MCF 10A (cell line): ENCODE results near the gene TMEM145. TPM values are rescaled to one million over a fixed set of nuclear protein-coding genes. Genes with fewer than 3 reads are reported as not detected.

Experiments used
- BruUV-seq: library from RNA; stranded (reverse); fragments of 400-500 nt; replicated peaks from 2 replicates; lab custom pipeline; 2021; lab: Mats Ljungman, UMichigan
- CTCF ChIA-PET: fragments of 300-600 bp; sonication (Branson Sonifier 250); formaldehyde crosslinking; extraction: SDS; loops from one replicate; lab custom pipeline; 2021; ENCODE audit warnings: antibody characterized with exemption, inconsistent platforms; lab: Yijun Ruan, JAX
- POLR2A ChIA-PET: fragments of 300-600, 350-650 bp; sonication (Branson Sonifier 250); formaldehyde crosslinking; extraction: SDS; loops from one replicate; lab custom pipeline; 2020; ENCODE audit warnings: antibody characterized with exemption, inconsistent platforms; lab: Yijun Ruan, JAX
- DNase-seq: peaks from one replicate; pipeline ENCODE4 v3.0.0-alpha.2; 2018; ENCODE audit not compliant: unreplicated experiment
- H3K27ac Mint-ChIP-seq: one replicate; pipeline ENCODE4 v1.8.0; 2022; ENCODE audit warnings: mild to moderate bottlenecking, low read depth, mixed read lengths; ENCODE audit not compliant: unreplicated experiment
- H3K27me3 Mint-ChIP-seq: one replicate; pipeline ENCODE4 v1.8.0; 2022; ENCODE audit warnings: mixed read lengths; ENCODE audit not compliant: insufficient read depth, unreplicated experiment
- H3K36me3 Mint-ChIP-seq: one replicate; pipeline ENCODE4 v1.8.0; 2022; ENCODE audit warnings: mild to moderate bottlenecking, moderate library complexity, mixed read lengths; ENCODE audit not compliant: insufficient read depth, unreplicated experiment
- H3K4me1 Mint-ChIP-seq: one replicate; pipeline ENCODE4 v1.8.0; 2022; ENCODE audit warnings: mixed read lengths; ENCODE audit not compliant: insufficient read depth, unreplicated experiment
- H3K4me3 Mint-ChIP-seq: one replicate; pipeline ENCODE4 v1.8.0; 2022; ENCODE audit warnings: mild to moderate bottlenecking, moderate library complexity, mixed read lengths; ENCODE audit not compliant: unreplicated experiment
- H3K9me3 Mint-ChIP-seq: one replicate; pipeline ENCODE4 v1.8.0; 2022; ENCODE audit warnings: mixed read lengths; ENCODE audit not compliant: unreplicated experiment
- intact Hi-C: fragments of 100-400 bp; cut with micrococcal nuclease; formaldehyde crosslinking; loops from 2 replicates; pipeline ENCODE4 v1.14.1; 2022
- total RNA-seq: library from RNA; stranded (reverse); gene quantifications from 2 replicates; pipeline ENCODE4 v1.2.3, GENCODE V29; 2022
- TF ChIP-seq, protein P1 (sequence below): fragments of 200-600 bp; IDR thresholded peaks from one replicate; pipeline ENCODE4 v1.8.0; 2022; ENCODE audit warnings: antibody characterized with exemption, mild to moderate bottlenecking; ENCODE audit not compliant: unreplicated experiment

Gene TMEM145
- total RNA-seq, 1 experiment from 2014 or later = not detected

DNA sequence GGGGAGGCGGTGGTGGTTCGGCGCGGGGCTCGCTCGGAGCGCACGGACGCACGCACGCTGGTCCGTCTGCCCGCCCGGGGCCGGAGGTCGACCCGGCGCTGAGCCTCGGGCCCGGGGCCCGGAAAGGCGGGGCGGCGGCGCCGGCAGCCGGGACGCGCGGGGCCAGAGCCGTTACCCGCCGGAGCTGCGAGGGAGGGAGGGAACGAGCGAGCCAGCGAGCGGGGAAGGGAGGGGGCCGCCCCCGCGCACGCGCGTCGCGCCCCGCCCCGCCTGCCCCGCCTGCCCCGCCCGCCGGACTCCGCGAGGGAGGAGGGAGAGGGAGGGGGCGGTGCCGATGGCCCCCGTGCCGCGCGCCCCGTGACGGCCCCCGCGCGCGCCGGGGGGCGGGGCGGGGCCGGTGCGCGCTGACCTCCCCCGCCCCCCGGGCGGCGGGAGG is 29.0 kb upstream of the TMEM145 start:
- BruUV-seq = no TSS peak
- H3K4me3 Mint-ChIP-seq = peak overlapping the region; percentile 72
- CTCF ChIA-PET = interaction anchor here (0.6 to 1.2 kb wide), 3 partner anchors 11 to 63 kb away, joined by 3 to 10 read pairs (median 3); no protein-coding TSS in a partner anchor
- H3K27me3 Mint-ChIP-seq = no peaks in the 10 kb centered on the region
- intact Hi-C loops = no loop called here
- H3K27ac Mint-ChIP-seq = no peak overlapping the region
- H3K4me1 Mint-ChIP-seq = peaks cover 23% of the 10 kb centered on the region
- TF ChIP-seq, protein P1, sequence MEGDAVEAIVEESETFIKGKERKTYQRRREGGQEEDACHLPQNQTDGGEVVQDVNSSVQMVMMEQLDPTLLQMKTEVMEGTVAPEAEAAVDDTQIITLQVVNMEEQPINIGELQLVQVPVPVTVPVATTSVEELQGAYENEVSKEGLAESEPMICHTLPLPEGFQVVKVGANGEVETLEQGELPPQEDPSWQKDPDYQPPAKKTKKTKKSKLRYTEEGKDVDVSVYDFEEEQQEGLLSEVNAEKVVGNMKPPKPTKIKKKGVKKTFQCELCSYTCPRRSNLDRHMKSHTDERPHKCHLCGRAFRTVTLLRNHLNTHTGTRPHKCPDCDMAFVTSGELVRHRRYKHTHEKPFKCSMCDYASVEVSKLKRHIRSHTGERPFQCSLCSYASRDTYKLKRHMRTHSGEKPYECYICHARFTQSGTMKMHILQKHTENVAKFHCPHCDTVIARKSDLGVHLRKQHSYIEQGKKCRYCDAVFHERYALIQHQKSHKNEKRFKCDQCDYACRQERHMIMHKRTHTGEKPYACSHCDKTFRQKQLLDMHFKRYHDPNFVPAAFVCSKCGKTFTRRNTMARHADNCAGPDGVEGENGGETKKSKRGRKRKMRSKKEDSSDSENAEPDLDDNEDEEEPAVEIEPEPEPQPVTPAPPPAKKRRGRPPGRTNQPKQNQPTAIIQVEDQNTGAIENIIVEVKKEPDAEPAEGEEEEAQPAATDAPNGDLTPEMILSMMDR = no peak
- POLR2A ChIA-PET = interaction anchor here (0.7 to 1.7 kb wide), 4 partner anchors 9 to 40 kb away, joined by 3 to 11 read pairs (median 7); partner anchors contain the start of genes PAFAH1B3 and PRR19
- peak; percentile 79 for DNase-seq
- no peaks in the 10 kb centered on the region for H3K9me3 Mint-ChIP-seq
- H3K36me3 Mint-ChIP-seq = peaks cover 14% of the 10 kb centered on the region

DNA sequence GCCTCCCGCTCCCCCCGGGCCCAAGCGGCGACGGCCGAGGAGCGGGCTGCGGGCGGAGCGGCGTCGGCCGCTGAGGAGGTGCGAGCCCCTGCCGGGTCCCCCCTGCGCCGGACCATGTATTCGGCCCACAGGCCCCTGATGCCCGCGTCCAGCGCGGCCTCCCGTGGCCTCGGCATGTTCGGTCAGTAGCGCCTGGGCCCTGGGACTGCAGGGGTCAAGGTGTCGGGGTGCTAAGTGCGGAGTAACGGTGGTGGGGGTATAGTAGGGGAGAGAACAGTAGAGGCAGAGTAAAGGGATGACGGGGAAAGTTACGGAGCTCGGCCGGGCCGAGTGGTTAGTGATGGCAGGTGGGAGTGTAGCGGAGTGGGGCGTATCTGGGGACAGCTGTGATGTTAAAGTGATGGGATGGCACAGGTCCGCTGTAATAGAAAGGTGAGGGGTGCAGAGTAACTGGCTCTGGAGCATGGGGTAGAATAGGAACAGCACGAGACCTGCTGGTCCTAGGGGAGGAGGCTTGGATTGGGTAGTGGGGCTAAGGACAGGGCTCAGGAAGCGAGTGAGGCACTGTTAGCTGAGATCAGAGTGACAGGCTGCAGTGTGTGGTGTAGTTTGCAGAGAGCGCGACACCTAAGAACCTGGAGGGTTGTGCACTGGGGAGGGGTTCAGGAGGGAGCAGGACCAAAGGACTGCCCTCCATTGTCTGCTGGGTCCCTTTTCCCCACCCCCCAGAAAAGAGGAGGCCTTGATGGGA is 28.3 kb upstream of the TMEM145 start:
- no TSS peak for BruUV-seq
- peak overlapping the region; percentile 72 for H3K4me3 Mint-ChIP-seq
- H3K9me3 Mint-ChIP-seq = no peaks in the 10 kb centered on the region
- H3K27ac Mint-ChIP-seq = peak overlapping the region; percentile 59
- TF ChIP-seq, protein P1 = no peak
- DNase-seq = no peak
- intact Hi-C loops = no loop called here
- H3K27me3 Mint-ChIP-seq = no peaks in the 10 kb centered on the region
- ChIA-PET POLR2A (interaction anchor here (0.6 to 1.7 kb wide), 7 partner anchors 9 to 41 kb away, joined by 3 to 11 read pairs (median 3); partner anchors contain the start of genes PAFAH1B3 and PRR19), CTCF (interaction anchor here (0.6 to 1.2 kb wide), 3 partner anchors 11 to 63 kb away, joined by 3 to 10 read pairs (median 3); no protein-coding TSS in a partner anchor)
- H3K4me1 Mint-ChIP-seq = peaks cover 16% of the 10 kb centered on the region
- H3K36me3 Mint-ChIP-seq = peaks cover 21% of the 10 kb centered on the region

DNA sequence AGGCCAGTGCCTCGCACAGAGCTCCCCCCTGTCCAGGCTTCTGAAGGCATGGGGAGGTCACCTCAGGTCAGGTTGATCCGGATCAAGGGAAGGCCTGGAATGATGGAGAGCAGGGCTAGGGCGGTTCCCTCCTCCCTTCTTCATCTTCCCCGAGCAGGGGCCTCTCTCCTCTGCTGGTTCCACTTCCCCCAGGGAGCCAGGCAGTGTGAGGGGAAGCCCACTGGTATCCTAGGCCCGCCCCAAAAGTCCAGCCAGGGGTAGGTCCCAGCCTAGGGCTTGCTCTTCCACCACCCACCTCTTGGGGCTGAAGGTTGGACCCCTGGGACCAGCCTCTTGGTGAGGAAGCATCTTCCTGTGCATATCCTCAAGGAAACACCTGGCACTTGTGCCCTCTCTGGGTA is 27.6 kb upstream of the TMEM145 start:
- no TSS peak for BruUV-seq
- Mint-ChIP-seq H3K27ac (no peak overlapping the region), H3K9me3 (no peaks in the 10 kb centered on the region), H3K36me3 (peaks cover 27% of the 10 kb centered on the region), H3K4me3 (peak overlapping the region; percentile 72), H3K27me3 (no peaks in the 10 kb centered on the region), H3K4me1 (peaks cover 15% of the 10 kb centered on the region)
- ChIA-PET POLR2A (interaction anchor here (0.6 to 1.7 kb wide), 5 partner anchors 10 to 41 kb away, joined by 3 to 10 read pairs (median 3); partner anchors contain the start of genes PAFAH1B3 and PRR19), CTCF (interaction anchor here (0.6 to 1.2 kb wide), 2 partner anchors 10 to 18 kb away, joined by 3 to 10 read pairs; no protein-coding TSS in a partner anchor)
- TF ChIP-seq, protein P1 = no peak
- no peak for DNase-seq
- intact Hi-C loops = no loop called here

DNA sequence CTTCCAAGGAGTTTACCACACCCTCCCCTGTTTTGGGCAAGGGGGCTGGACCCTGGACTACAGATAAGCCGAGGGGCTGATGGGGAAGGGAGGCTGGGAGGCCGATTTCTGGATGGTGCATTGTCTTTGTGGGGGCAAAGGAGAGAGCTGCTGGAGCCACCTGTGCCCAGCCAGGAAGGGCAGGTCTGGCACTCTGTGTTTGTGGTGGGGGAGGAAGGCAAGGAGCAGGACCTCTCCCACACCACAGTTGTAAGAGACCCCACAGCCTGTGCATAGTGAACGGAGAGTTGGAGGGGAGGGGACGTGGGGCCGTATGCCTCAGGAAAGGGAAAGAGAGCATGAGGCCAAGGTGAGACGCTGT is 27.1 kb upstream of the TMEM145 start:
- Mint-ChIP-seq H3K36me3 (peaks cover 27% of the 10 kb centered on the region), H3K9me3 (no peaks in the 10 kb centered on the region), H3K4me3 (peak overlapping the region; percentile 72), H3K27me3 (no peaks in the 10 kb centered on the region), H3K4me1 (peaks cover 15% of the 10 kb centered on the region), H3K27ac (no peak overlapping the region)
- ChIA-PET POLR2A (interaction anchor here (1.2 to 1.7 kb wide), 2 partner anchors 16 to 41 kb away, joined by 3 to 10 read pairs; partner anchors contain the start of genes PAFAH1B3 and PRR19), CTCF (interaction anchor here (0.6 to 1.1 kb wide), 4 partner anchors 10 to 89 kb away, joined by 3 read pairs; no protein-coding TSS in a partner anchor)
- no TSS peak for BruUV-seq
- intact Hi-C loops = no loop called here
- TF ChIP-seq, protein P1 = no peak
- DNase-seq = no peak
